ENCODE results near the gene ZBTB20.

The ZBTB20 gene

DNA sequence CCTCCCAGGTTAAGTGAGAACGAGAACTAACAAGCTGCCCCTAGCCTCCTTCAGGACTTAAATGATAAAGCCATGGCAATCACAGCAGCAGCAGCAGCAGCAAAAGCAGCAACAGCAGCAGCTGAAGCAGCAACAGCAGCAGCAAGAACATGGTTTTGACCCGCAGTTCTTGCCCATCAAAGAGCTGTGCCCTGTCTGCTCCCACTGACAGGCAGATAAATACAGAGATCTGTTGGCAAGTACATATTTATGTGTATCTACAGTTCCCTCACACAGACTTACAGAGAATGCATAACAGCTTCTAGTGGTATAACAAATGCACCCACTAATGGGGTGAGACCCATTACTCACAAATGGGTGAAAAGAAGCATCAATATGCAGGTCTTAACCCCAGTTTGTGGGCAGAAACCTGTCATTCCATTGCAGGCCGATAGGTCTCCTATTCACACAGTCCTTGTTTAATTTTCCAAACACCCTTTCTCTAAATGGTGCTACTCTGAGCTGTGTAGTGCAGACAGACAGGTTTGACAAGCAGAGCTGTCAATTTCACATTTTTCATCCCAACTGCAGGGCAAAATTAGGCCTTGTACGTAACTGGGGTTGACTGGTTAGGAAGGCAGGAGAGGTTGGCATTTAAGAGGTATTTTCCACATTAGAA, 537.0 kb downstream of the ZBTB20 start:
- no peaks in the 10 kb centered on the region for H3K9me3 ChIP-seq (ENCODE audit: control extremely low read depth in 1 of 5, control insufficient read depth in 4 of 5, insufficient read depth in 2 of 5, low read depth in 1 of 5, low read length in 4 of 5)
- no peak overlapping the region for H3K4me3 ChIP-seq (ENCODE audit: control insufficient read depth in 1 of 7, extremely low read depth in 1 of 7, insufficient read depth in 4 of 7, low read depth in 2 of 7, low read length in 6 of 7)
- ChIA-PET POLR2A (no interaction called here), CTCF (no interaction called here)
- peaks cover 0 to 5% (median 0%) of the 10 kb centered on the region in 4 experiments for H3K4me1 ChIP-seq (ENCODE audit: control extremely low read depth in 1 of 4, control insufficient read depth in 4 of 4, insufficient read depth in 4 of 4, low read length in 3 of 4)
- 100% methylated on average over 1 of the region's 4 CpGs for WGBS (ENCODE audit: insufficient coverage)
- H3K36me3 ChIP-seq (ENCODE audit: control insufficient read depth in 4 of 4, insufficient read depth in 4 of 4, low read length in 3 of 4), result no peaks in the 10 kb centered on the region
- no peaks in the 10 kb centered on the region for H3K27me3 ChIP-seq (replicated peaks in 2 of 5; ENCODE audit: control insufficient read depth in 4 of 5, insufficient read depth in 5 of 5, low read length in 4 of 5)
- H3K27ac ChIP-seq (ENCODE audit: insufficient read depth in 1 of 2, low read depth in 1 of 2, low read length in 2 of 2, poor library complexity in 1 of 2, severe bottlenecking in 2 of 2), result no peak overlapping the region
- no peak for DNase-seq

- ChIA-PET POLR2A (no interaction called here), CTCF (interaction anchor here (0.6 kb wide), 1 partner anchor 1453 kb away, joined by 3 read pairs; no protein-coding TSS in a partner anchor)
- no peaks in the 10 kb centered on the region for H3K36me3 ChIP-seq (ENCODE audit: control insufficient read depth in 4 of 4, insufficient read depth in 4 of 4, low read length in 3 of 4)
- DNase-seq, result no peak
- H3K4me1 ChIP-seq (ENCODE audit: control extremely low read depth in 1 of 4, control insufficient read depth in 4 of 4, insufficient read depth in 4 of 4, low read length in 3 of 4), result peaks cover 0 to 5% (median 0%) of the 10 kb centered on the region in 4 experiments
- no peaks in the 10 kb centered on the region for H3K27me3 ChIP-seq (replicated peaks in 2 of 5; ENCODE audit: control insufficient read depth in 4 of 5, insufficient read depth in 5 of 5, low read length in 4 of 5)
- H3K4me3 ChIP-seq (ENCODE audit: control insufficient read depth in 1 of 7, extremely low read depth in 1 of 7, insufficient read depth in 4 of 7, low read depth in 2 of 7, low read length in 6 of 7), result no peak overlapping the region
- no CpG with 5 or more reads among the region's 1 CpG for WGBS (ENCODE audit: insufficient coverage)
- no peak overlapping the region for H3K27ac ChIP-seq (ENCODE audit: insufficient read depth in 1 of 2, low read depth in 1 of 2, low read length in 2 of 2, poor library complexity in 1 of 2, severe bottlenecking in 2 of 2)
- no peaks in the 10 kb centered on the region for H3K9me3 ChIP-seq (ENCODE audit: control extremely low read depth in 1 of 5, control insufficient read depth in 4 of 5, insufficient read depth in 2 of 5, low read depth in 1 of 5, low read length in 4 of 5)
These were observed 538.8 kb downstream of the ZBTB20 start for GRCh38 chr3:114608293-114608692.

DNA sequence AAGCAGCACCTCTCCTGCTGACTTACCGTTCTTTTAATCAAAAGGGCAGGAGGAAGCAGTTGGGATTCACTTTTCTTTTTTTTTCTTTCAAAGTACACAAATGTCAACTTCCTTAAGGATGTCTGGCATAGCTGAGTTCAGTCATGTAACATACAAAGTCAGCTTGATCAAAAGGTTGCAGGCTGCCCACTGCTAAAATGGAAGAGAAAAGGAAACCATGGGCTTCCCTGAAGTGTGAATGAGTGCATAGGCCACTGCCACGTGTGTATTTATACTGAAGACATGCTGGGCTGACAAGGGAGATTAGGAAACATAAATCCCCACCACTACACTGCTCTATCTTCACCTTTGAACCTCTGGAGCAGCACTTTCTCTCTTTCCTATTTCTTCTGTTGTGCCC, 540.8 kb downstream of the ZBTB20 start:
- ChIA-PET POLR2A (no interaction called here), CTCF (no interaction called here)
- Histone ChIP-seq H3K36me3 (ENCODE audit: control insufficient read depth in 4 of 4, insufficient read depth in 4 of 4, low read length in 3 of 4) (no peaks in the 10 kb centered on the region), H3K9me3 (ENCODE audit: control extremely low read depth in 1 of 5, control insufficient read depth in 4 of 5, insufficient read depth in 2 of 5, low read depth in 1 of 5, low read length in 4 of 5) (no peaks in the 10 kb centered on the region), H3K27ac (ENCODE audit: insufficient read depth in 1 of 2, low read depth in 1 of 2, low read length in 2 of 2, poor library complexity in 1 of 2, severe bottlenecking in 2 of 2) (no peak overlapping the region), H3K27me3 (replicated peaks in 2 of 5; ENCODE audit: control insufficient read depth in 4 of 5, insufficient read depth in 5 of 5, low read length in 4 of 5) (no peaks in the 10 kb centered on the region), H3K4me1 (ENCODE audit: control extremely low read depth in 1 of 4, control insufficient read depth in 4 of 4, insufficient read depth in 4 of 4, low read length in 3 of 4) (peaks cover 0 to 5% (median 0%) of the 10 kb centered on the region in 4 experiments), H3K4me3 (ENCODE audit: control insufficient read depth in 1 of 7, extremely low read depth in 1 of 7, insufficient read depth in 4 of 7, low read depth in 2 of 7, low read length in 6 of 7) (peak overlapping the region in 1 of 7 experiments; percentile 8)
- 33% methylated on average over 1 of the region's 2 CpGs for WGBS (ENCODE audit: insufficient coverage)
- peak in 1 of 3 donors; percentile 14 for DNase-seq

DNA sequence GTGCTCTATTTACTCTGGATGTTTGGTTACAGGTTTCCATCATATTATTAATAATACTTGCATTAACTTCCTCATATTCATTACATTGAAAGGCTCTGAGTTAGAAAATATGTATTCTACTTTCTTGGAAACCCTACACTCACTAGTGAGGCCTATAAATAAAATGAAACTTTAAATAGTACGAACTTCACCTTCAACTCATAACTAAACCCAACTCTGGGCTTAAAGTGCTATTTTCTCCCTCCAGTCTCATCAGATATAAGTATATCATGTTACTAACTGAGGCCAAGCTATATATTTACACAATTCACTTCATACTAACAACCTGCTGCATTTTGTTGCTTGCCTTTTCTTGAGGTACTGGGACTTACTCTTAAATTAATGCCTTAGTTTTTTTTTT, 546.5 kb downstream of the ZBTB20 start:
- Histone ChIP-seq H3K27ac (ENCODE audit: insufficient read depth in 1 of 2, low read depth in 1 of 2, low read length in 2 of 2, poor library complexity in 1 of 2, severe bottlenecking in 2 of 2) (no peak overlapping the region), H3K4me3 (ENCODE audit: control insufficient read depth in 1 of 7, extremely low read depth in 1 of 7, insufficient read depth in 4 of 7, low read depth in 2 of 7, low read length in 6 of 7) (no peak overlapping the region), H3K9me3 (ENCODE audit: control extremely low read depth in 1 of 5, control insufficient read depth in 4 of 5, insufficient read depth in 2 of 5, low read depth in 1 of 5, low read length in 4 of 5) (no peaks in the 10 kb centered on the region), H3K4me1 (ENCODE audit: control extremely low read depth in 1 of 4, control insufficient read depth in 4 of 4, insufficient read depth in 4 of 4, low read length in 3 of 4) (no peaks in the 10 kb centered on the region), H3K27me3 (replicated peaks in 2 of 5; ENCODE audit: control insufficient read depth in 4 of 5, insufficient read depth in 5 of 5, low read length in 4 of 5) (no peaks in the 10 kb centered on the region), H3K36me3 (ENCODE audit: control insufficient read depth in 4 of 4, insufficient read depth in 4 of 4, low read length in 3 of 4) (no peaks in the 10 kb centered on the region)
- POLR2A ChIA-PET, result no interaction called here
- whole genome bisulfite sequencing (ENCODE audit: insufficient coverage), result 100% methylated on average over 1 of the region's 1 CpG
- no peak for DNase-seq
- CTCF ChIA-PET, result no interaction called here

DNA sequence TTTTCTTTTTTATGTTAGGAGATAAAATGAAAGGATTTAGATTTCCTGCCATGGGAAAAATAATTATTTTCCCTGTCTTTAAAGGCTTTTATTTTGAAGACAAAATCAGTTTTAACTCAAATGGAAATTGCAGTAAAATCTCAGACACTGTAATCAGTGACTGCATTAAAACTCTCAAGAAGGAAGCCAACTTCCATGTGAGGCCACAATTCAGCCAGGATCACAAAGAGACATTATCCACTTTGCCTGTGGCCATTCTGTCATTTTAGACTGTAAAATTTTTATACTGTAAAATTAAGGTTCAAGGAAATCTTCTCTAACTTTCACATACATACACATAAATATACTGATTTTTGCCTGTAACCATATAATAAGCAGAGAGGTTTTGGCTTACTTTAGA, 549.2 kb downstream of the ZBTB20 start:
- CTCF ChIA-PET, result no interaction called here
- Histone ChIP-seq H3K4me3 (ENCODE audit: control insufficient read depth in 1 of 7, extremely low read depth in 1 of 7, insufficient read depth in 4 of 7, low read depth in 2 of 7, low read length in 6 of 7) (no peak overlapping the region), H3K9me3 (ENCODE audit: control extremely low read depth in 1 of 5, control insufficient read depth in 4 of 5, insufficient read depth in 2 of 5, low read depth in 1 of 5, low read length in 4 of 5) (no peaks in the 10 kb centered on the region), H3K36me3 (ENCODE audit: control insufficient read depth in 4 of 4, insufficient read depth in 4 of 4, low read length in 3 of 4) (no peaks in the 10 kb centered on the region), H3K27me3 (replicated peaks in 2 of 5; ENCODE audit: control insufficient read depth in 4 of 5, insufficient read depth in 5 of 5, low read length in 4 of 5) (no peaks in the 10 kb centered on the region), H3K4me1 (ENCODE audit: control extremely low read depth in 1 of 4, control insufficient read depth in 4 of 4, insufficient read depth in 4 of 4, low read length in 3 of 4) (no peaks in the 10 kb centered on the region), H3K27ac (ENCODE audit: insufficient read depth in 1 of 2, low read depth in 1 of 2, low read length in 2 of 2, poor library complexity in 1 of 2, severe bottlenecking in 2 of 2) (no peak overlapping the region)
- no peak for DNase-seq
- POLR2A ChIA-PET, result no interaction called here

- H3K36me3 ChIP-seq (ENCODE audit: control insufficient read depth in 4 of 4, insufficient read depth in 4 of 4, low read length in 3 of 4), result no peaks in the 10 kb centered on the region
- no peak for DNase-seq
- CTCF ChIA-PET, result no interaction called here
- no peaks in the 10 kb centered on the region for H3K27me3 ChIP-seq (replicated peaks in 2 of 5; ENCODE audit: control insufficient read depth in 4 of 5, insufficient read depth in 5 of 5, low read length in 4 of 5)
- H3K4me3 ChIP-seq (ENCODE audit: control insufficient read depth in 1 of 7, extremely low read depth in 1 of 7, insufficient read depth in 4 of 7, low read depth in 2 of 7, low read length in 6 of 7), result no peak overlapping the region
- H3K9me3 ChIP-seq (ENCODE audit: control extremely low read depth in 1 of 5, control insufficient read depth in 4 of 5, insufficient read depth in 2 of 5, low read depth in 1 of 5, low read length in 4 of 5), result no peaks in the 10 kb centered on the region
- no peaks in the 10 kb centered on the region for H3K4me1 ChIP-seq (ENCODE audit: control extremely low read depth in 1 of 4, control insufficient read depth in 4 of 4, insufficient read depth in 4 of 4, low read length in 3 of 4)
- no peak overlapping the region for H3K27ac ChIP-seq (ENCODE audit: insufficient read depth in 1 of 2, low read depth in 1 of 2, low read length in 2 of 2, poor library complexity in 1 of 2, severe bottlenecking in 2 of 2)
- POLR2A ChIA-PET, result interaction anchor here (0.6 kb wide), 1 partner anchor 16 kb away, joined by 4 read pairs; no protein-coding TSS in a partner anchor
- 100% methylated on average over 3 of the region's 4 CpGs for WGBS (ENCODE audit: insufficient coverage)
These were observed 550.1 kb downstream of the ZBTB20 start for GRCh38 chr3:114597012-114597411.

DNA sequence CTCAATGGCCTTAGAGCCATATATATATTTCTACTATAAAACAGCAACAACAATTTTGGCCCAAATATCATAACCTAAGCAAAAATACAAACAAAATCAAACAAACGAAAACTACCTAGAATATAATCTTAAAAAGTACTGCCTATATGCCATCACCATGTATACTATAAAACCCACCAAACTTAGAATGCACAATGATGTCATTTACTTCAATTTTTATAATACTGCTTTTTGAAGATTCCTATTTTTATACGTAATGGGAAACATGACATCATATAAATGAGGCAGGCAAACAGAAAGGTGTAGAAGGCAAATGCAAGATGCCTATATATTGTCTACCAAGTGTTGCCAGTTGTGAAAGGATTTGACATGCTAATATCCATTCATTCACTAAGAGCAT, 550.9 kb downstream of the ZBTB20 start:
- CTCF ChIA-PET, result interaction anchor here (1.3 to 1.6 kb wide), 2 partner anchors 8 to 17 kb away, joined by 3 read pairs; no protein-coding TSS in a partner anchor
- WGBS (ENCODE audit: insufficient coverage), result 100% methylated on average over 1 of the region's 2 CpGs
- POLR2A ChIA-PET, result no interaction called here

More for the DNA sequence above, 550.9 kb downstream of the ZBTB20 start:
- no peaks in the 10 kb centered on the region for H3K27me3 ChIP-seq (replicated peaks in 2 of 5; ENCODE audit: control insufficient read depth in 4 of 5, insufficient read depth in 5 of 5, low read length in 4 of 5)
- H3K4me1 ChIP-seq (ENCODE audit: control extremely low read depth in 1 of 4, control insufficient read depth in 4 of 4, insufficient read depth in 4 of 4, low read length in 3 of 4), result no peaks in the 10 kb centered on the region
- H3K4me3 ChIP-seq (ENCODE audit: control insufficient read depth in 1 of 7, extremely low read depth in 1 of 7, insufficient read depth in 4 of 7, low read depth in 2 of 7, low read length in 6 of 7), result no peak overlapping the region
- H3K9me3 ChIP-seq (ENCODE audit: control extremely low read depth in 1 of 5, control insufficient read depth in 4 of 5, insufficient read depth in 2 of 5, low read depth in 1 of 5, low read length in 4 of 5), result no peaks in the 10 kb centered on the region
- no peak for DNase-seq
- H3K27ac ChIP-seq (ENCODE audit: insufficient read depth in 1 of 2, low read depth in 1 of 2, low read length in 2 of 2, poor library complexity in 1 of 2, severe bottlenecking in 2 of 2), result no peak overlapping the region
- H3K36me3 ChIP-seq (ENCODE audit: control insufficient read depth in 4 of 4, insufficient read depth in 4 of 4, low read length in 3 of 4), result no peaks in the 10 kb centered on the region

Measured in common myeloid progenitor, CD34-positive (primary cell).